LNCAP (cell line): ENCODE data around the gene FGF14.

ENCODE experiments used
- TF ChIP-seq, protein P1 (sequence below): fragments of 450-650 bp; IDR thresholded peaks from 2 replicates; pipeline ENCODE4 v1.5.1; 2017; ENCODE audit warnings: mild to moderate bottlenecking

FGF14 gene

DNA sequence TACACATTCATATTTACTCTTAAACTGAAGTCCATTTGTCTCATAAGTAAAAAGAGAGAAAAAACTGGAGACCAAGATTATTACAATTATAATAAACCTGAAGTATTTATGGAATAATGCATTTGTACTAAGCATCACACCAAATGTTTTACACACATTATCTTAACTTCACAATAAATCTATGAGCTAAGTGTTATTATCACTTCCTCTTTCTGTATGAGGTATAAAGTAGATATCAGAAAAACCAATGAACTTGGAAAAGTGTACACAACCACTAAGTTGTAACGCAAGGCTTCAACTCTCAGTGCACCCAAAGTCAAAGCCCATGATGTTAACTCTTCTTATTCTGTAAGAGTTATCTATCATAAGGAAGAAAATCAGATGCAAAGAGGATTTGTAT is 274.7 kb downstream of the FGF14 start:
- TF ChIP-seq, protein P1, sequence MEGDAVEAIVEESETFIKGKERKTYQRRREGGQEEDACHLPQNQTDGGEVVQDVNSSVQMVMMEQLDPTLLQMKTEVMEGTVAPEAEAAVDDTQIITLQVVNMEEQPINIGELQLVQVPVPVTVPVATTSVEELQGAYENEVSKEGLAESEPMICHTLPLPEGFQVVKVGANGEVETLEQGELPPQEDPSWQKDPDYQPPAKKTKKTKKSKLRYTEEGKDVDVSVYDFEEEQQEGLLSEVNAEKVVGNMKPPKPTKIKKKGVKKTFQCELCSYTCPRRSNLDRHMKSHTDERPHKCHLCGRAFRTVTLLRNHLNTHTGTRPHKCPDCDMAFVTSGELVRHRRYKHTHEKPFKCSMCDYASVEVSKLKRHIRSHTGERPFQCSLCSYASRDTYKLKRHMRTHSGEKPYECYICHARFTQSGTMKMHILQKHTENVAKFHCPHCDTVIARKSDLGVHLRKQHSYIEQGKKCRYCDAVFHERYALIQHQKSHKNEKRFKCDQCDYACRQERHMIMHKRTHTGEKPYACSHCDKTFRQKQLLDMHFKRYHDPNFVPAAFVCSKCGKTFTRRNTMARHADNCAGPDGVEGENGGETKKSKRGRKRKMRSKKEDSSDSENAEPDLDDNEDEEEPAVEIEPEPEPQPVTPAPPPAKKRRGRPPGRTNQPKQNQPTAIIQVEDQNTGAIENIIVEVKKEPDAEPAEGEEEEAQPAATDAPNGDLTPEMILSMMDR, result no peak

DNA sequence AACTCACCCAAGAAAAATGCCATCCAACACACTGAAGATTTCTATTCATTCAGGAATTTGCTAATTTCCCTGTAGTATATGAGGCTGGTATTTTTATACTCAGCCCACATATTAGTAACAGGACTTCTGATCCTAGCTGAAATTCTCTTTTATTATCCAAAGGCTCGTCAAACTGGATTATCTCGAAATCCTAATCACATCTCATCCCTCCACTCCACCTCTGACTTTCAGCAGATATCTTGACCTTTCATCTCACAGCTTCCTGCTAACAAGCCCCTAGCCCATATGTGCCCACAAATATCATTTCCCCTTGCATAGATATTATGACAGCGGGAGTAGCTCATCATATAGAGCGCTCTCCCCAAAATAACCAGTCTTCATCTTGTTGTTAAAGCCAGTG is 279.7 kb downstream of the FGF14 start:
- TF ChIP-seq, protein P1, result no peak

DNA sequence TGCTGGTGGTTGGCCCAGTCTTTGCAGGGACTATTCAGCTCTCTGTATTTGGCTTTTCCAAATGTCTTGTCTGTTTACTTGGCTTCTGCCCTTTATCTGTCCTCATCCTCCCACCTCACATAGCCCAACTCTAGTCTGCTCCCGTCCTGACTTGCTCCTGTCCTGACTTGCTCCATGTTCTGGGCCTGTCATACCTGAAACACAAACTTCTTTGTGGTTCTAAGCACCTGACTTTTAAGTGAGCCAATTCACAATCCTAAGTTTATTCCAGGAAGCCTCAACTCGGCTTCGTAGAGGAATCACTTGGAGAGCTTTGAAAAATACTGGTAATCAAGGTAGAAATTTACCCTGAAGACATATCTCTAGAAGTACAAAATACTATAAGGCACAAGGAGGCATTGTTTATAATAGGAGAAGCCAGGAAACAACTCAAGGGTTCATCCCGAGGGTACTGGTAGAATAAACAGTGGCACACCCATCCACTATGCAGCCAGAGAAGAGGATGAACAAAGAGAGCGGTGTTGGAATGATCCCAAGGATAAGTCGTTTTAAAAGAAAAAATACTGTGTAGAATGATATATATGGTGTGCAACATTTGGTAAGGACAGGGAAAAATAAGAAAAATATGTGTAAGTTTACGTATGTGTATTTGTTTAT is 284.5 kb downstream of the FGF14 start:
- TF ChIP-seq, protein P1, result no peak

DNA sequence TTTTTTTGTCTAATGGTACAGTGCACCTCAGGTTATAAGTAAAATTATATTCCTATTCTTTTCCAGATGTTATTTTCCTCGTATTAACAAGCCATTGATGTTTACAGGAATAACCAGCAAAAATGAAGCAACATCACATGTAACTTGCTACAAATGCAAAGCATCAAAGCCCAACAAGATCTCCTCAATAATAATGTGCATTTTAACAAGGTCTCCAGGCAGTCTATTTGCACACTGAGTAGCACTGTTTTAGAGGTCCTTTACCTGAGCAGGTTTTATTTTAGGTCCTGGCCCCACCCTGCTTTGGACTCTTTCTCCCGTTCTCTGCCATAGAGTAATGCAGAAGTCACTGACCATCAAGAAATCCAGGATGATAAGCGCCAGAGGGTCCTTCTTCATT is 298.4 kb downstream of the FGF14 start:
- TF ChIP-seq, protein P1, result no peak

DNA sequence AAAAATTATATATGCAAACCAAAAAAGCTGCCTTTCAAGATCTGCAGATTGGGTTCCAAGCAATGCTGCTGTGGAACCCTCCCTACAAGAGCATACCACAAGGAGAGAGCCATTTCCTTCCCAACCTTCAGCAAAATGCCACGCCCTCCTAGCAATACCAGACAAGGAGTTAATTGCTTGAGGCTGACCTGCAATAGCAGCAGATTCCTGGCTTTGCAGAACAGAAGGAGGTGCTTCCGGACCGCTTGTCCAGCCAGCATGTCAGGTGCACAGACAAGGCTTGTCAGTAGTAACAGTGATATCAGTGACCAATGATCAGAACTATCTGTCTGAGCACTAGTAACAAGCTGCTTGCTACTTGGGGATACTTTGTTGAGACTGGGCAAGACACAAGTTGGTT is 301.6 kb downstream of the FGF14 start:
- TF ChIP-seq, protein P1, result no peak

DNA sequence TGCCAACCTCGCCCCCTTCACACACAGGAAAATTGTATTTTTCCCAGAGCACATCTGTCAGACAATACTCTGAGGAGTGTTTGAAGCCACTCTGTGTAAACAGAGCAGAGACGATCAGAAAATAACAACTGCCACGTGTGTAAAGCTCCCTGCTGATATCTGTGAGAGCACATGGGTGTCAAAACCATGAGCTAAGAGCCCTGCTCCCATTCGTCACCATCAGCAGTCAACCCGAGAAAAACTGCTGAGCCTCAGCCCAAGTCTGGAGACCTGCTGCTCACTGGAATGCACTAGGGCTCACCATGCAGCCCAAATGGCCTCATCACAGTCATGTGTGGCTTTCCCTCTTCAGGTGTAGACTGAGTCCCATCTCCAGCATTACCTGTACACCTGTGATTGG is 304.1 kb downstream of the FGF14 start:
- TF ChIP-seq, protein P1, result no peak

DNA sequence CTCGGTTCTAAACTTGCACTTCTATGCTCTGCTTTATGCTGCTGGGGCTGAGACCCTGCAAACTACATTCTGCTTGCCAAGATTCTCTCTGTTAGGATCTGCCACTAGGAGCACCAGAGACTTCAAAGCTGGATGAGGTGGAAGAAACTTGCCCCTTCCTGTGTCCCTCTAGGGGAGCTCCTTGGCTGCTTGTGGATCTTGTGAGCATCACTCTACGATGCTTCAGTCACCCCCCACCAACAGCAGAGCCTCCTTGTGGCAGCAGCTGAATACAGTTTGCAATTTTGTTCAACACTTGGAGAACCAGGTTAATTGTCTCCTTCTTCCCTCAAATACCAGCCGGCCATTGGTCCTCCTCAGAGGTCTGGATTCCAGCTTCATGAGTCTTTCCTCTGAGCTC is 310.6 kb downstream of the FGF14 start:
- TF ChIP-seq, protein P1, result no peak

DNA sequence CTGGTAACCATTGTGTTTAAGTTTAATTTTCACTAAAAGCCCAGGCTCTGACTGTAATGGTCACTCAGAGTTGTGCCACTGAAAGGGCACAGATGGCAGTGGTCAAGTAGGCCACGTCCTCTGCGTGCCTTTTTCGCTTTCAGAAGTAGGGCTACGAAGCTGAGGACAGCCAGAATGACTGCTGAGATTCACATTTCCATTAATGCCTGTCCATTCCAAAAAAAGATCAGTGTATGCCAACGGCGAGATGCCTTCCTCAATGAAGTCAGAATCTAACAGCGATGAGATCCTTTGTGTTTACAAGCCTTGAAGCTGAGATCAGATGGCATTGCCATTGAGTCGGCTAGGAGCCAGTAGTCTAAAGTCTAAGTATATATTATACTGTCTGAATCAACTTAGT is 311.3 kb downstream of the FGF14 start:
- TF ChIP-seq, protein P1, result no peak
